Bone marrow (tissue), 2 donors: ENCODE measurements around the gene CTNNBL1.
"Not testable (repeated sequence)": the region's sequence is repeated elsewhere in the genome, so short reads cannot be mapped to it uniquely, and the experiment has no call there.

Experiments used
- DNase-seq, 2 donors: peaks; one replicate each; lab custom pipeline; 2025; lab: John Stamatoyannopoulos, UW

CTNNBL1 gene

DNA sequence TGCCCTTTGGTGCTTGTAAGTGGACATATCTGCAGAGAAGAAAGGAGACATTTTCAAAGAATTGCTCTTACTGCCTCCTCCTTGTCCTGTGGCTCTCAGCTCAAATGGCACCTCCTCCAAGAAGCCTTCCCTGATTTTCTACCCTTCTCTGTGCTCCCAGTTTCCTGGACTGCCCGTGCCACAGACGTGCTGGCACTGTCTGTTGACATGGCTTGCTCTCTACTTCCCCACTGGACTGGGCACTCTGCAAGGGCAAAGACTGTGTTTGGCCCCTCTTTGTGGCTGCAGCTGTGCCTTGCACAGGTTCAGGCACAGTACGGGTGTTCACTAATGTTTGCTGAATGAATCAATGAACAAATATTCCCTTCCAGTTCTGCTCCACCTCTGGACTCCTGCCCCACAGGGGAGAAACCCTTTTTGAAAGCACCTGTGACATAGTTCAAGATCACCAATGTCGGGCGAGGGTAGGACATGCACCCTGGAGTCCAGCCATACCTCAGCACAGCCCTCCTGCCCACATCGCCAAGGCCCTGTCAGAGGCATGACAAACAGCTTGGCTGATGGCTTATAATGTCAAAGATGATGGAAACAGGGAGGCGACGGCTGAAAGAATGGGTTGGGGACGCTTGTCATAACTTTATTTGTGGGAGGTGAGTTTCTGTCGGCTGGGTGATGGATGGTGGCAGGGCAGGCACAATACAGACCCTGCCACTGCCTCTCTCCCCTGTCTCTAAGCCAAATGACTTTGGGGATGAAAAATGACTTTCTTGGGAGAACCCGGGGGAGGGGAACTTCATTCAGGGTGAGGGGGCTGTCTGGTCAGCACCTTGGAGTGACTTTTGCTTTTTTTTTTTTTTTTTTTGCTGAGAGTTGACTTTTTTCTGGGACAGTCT is 15.6 kb upstream of the CTNNBL1 start:
- no peak for DNase-seq

DNA sequence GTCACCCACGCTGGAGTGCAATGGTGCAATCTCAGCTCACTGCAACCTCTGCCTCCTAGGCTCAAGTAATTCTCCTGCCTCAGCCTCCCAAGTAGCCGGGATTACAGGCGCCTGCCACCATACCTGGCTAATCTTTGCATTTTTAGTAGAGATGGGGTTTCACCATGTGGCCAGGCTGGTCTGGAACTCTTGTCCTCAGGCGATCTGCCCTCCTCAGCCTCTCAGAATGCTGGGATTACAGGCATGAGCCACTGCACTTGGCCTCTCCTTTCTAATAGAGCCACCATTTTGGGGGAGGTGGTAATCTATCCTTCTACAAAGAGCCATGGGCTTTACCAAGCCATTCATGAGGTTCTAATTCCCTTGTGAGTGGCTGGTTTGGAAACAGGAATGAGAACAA is 14.1 kb upstream of the CTNNBL1 start:
- not testable (repeated sequence) for DNase-seq

DNA sequence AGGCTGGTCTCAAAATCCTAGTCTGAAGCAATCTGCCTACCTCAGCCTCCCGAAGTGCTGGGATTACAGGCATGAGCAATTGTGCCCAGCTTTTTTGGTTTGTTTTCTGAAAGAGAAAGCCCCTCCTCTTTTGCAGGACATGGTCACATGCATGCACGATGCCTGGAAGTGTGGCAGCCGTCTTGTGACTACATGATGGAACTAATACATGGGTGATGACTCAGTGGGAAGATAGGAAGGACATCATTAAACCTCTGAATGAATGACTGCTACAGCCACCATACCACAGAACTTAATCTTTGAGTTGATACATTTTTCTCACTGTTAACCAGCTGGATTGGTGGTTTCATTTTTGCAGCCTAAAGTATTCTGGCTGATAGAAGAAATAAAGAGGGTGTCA is 13.4 kb upstream of the CTNNBL1 start:
- DNase-seq: no peak

DNA sequence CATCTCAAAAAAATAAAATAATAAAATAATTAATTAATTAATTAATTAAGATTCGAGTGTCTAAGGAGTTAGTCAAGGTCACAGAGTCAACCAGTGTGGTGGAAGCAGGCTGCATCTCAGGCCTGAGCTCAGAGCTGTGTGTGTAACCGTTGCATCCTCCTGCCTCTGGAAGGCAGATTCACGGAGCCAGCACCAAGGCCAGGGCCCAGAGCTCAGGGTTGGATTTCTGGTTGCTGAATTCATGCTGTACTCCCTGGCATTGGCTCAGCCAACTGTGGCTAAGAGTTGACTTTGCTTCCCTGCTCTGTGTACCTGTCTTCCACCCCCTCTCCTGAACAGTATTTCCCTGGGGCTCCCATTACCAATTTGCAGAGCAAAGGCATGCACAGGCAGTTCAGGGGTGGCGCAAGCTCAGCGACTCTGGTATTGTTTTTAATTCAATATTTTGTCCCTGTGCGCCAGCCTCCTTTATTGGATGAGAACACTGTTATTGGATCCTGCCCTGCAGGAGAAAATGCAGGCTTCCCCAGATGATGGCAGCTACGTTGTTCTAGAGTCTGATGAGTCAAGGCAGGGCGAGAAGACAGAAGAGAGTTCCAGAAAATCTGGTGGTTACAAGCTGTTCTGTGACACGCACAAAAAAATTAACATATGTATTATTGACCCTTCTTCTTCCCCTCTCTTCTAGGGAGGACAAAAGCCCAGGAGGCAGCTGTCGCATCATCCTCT is 12.3 kb upstream of the CTNNBL1 start:
- DNase-seq: no peak

DNA sequence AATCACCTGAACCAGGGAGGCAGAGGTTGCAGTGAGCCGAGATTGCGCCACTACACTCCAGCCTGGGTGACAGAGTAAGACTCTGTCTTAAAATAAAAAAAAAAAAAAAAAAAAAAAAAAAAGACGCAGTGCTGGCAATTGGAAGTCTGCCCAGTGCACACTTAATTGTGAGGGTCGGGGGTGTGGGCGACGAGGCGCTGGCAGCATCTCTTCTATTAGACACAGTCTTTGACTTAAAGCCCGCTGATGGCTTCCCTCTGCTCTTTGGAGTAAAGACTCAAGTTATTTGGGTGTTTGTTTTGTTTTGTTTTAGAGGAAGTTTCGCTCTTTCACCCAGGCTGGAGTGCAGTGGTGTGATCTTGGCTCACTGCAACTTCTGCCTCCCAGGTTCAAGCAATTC is 10.7 kb upstream of the CTNNBL1 start:
- DNase-seq: not testable (repeated sequence)

DNA sequence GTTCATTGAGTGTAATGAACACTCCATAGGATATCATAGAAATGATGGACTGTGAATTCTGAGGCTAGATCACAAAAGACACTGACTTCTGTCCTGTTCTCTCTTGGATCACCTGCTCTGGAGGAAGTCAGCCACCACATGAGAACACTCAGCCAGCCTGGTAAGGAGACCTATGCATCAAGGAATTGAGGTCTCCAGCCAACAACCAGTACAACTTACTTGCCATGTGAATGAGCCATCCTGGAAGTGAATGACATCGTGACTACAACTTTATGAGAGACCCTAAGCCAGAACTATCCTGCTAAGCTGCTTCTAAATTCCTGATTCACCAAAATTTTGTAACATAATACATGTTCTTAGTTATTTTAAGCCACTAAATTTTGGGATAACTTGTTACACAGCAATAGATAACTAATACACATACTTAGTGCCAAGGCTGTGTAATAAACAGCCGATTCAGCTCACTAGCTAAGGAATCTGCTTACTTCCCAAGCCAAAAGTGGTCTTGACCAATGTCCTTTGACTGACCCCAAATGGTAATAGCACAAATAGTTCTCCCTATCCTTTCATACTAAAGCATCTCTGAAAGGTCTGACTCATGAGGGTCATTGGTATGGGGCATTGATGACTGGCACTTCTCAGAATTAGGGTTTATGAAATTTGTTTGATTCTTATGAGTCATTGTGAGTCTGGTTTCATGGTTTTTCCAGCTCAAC is 6.9 kb upstream of the CTNNBL1 start:
- DNase-seq: no peak

DNA sequence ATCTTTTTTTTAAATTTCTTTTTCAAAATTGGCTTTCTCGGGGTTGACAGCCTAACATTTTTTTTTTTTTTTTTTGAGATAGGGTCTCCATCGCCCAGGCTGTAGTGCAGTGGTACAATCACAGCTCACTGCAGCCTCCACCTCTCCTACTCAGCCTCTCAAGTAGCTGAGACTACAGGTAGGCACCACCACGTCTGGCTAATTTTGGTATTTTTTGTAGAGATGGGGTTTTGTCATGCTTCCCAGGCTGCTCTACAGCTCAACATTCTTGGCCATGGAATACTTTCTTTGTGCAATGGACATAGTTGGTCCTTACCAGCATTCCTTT is 6.4 kb upstream of the CTNNBL1 start:
- no peak for DNase-seq

DNA sequence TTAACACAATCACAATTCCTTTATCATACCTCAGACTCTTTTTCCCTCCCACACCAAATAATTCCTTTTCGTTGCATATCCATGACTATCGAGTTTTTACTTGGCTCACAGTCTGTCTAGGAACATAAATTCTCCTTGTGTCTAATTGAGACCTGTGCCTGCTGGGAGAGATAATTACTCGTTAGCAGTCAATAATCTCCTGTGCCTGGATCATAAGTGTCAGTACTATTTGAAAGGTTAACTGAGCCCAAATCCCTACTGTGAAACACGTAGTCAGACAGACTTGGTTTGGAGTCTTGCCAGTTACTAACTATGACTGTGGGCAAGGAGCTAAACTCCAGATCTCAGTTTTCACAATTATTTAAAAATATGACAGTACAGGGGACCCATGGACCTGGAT is 5.7 kb upstream of the CTNNBL1 start:
- no peak for DNase-seq

DNA sequence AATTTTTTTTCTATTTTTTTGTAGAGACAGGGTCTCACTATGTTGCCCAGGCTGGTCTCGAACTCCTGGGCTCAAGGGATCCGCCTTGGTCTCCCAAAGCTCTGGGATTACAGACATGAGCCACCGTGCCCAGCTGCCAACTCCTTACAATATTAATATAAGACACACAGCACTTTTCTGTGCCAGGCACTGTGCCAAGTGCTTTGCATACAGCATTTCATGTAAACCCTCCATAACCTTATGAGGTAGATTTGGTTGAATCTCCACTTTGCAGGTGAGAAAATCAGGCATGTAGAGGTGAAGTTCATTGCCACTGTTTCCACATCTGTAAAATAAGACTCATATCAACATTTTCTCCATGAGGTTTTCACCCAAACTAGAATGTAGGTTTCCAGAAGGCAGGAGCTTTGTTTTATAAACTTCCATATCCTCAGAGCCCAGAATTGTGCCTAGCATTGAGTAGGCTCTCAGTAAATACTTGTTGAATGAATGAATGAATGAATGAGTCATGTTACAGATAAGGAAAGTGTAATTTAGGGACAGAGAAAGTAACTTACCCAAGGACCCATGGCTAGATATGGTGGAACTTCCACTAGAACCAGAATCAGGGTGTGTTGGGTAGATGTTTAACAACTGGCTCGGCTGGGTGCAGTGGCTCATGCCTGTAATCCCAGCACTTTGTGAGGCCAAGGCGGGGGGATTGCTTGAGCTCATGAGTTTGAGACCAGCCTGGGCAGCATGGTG is 3.0 kb upstream of the CTNNBL1 start:
- no peak for DNase-seq

DNA sequence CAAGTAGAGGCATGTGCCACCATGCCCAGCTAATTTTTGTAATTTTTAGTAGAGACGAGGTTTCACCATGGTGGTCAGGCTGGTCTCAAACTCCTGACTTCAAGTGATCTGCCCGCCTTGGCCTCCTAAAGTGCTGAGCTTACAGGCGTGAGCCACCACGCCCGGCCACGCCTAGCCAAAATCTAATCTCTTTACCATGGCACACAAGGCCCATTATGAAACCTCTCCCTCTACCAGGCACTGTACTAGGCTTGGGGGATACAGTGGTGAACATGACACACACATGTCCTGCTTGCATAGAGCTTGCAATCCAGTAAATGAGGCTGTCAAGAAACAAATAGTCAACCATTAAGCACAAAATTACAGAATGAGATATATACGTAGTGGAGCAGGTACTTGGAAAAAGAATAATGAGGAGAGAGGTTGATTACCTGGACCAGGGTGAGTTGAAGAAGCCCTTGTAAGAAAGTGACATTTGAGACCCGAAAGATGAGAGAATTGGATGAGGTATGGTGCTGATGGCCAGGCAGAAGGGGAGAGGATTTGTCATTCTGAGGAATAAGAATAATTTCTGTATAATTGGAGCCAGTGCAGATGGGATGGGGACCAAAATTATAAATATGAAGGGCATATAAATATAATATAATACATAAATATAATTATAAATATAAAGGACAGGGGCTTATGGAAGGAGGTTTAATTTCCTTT is 1.2 kb upstream of the CTNNBL1 start:
- no peak for DNase-seq

DNA sequence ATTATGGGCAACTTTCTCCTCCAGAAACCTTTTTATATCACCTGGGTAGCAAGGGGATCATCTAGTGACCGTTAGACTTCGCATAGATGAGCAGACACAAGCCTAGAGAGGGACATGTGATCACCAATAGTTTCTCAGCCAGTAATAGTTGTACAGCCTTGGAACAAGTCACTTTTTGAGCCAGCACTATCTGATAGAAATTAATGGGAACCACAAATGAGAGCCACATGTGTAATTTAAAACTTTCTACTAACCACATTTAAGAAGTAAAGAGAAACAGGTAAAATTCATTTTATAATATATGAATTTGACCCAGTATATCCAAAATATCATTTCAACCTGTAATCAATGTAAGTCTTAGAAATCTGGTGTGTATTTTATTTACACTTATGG is 592 bp upstream of the CTNNBL1 start:
- no peak for DNase-seq

DNA sequence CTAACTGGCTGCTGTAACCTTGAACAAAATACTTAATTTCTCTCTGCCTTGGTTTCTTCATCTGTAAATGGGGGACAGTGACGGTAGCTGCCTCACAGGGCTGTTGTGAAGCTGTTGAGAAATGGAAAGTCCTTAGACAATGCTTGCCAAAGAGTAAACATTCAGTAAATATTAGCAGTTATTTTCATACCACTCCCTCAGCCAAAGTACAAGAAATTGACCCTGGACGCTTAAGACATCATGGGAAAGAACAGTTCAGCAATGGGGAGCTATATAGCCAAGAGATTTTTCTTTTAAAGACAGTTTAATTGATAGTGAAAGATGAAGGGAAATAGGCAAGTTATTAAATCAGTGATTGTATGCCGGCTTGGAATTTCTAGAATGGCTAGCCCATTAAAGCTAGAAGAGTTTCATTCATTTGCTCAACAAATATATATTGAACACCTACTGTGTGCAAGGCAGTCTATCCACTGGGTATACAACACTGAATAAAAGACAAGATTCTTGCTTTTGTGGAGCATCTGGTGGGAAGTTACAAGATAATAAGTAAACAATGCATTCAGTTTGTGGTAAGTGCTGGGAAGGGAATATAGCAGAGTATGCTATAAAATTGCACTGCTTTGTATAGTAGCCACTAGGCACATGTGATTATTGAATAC is 2.0 kb downstream of the CTNNBL1 start:
- DNase-seq: no peak

DNA sequence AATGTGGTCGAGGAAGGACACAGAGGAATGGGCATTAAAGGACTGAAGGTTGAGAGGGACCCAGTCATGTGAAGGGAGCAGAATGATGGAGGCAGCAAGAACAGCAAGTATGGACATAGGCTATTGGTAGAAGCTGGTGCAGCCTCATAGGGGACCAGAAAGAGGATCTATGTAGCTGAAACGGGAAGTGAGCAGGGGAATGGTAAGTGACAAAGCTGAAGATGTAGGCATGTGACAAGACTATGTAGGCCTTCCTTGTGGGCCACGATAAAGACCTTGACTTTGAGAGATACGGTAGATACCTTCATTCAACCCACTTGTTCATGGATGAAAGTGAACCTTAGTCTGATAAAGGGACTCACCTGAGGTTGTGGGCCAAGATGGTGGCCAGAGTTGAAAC is 3.5 kb downstream of the CTNNBL1 start:
- DNase-seq: no peak

DNA sequence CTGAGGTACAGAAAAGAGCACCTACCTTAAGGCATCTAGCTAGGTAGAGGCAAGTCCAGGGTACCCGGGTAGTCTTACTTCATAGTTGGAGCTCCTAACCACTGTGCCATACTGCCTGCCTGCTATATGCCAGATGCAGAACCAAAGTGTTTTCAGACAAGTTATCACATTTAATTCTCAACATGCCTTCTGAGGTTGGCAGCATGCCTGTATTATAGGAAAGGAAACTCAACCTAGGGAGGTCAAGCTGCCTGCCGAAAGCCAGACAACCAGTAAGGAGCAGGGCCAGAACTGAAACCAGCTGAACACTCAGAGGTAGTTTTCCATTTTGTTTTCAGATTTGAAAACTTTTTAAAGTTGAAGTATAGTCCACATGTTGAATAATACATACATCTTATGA is 5.4 kb downstream of the CTNNBL1 start:
- no peak for DNase-seq

DNA sequence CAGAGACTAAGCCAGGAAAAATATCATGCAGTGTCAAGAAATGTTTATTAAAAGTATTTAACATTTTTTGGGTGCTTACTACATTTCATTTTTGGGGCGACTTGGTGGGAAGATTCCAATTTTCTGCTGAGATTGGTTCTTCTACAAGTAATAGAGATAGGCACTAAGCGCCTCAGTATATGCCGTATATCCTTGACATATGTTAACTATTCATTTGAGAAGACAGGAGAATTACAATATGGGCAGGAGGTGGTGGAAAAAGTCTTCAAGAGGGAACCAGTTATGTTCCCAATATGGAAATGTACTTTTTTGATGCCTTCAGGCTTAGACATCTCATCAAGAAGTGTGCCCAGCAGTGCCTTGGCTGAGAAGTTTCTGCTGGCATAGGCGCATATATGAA is 6.5 kb downstream of the CTNNBL1 start:
- no peak for DNase-seq

DNA sequence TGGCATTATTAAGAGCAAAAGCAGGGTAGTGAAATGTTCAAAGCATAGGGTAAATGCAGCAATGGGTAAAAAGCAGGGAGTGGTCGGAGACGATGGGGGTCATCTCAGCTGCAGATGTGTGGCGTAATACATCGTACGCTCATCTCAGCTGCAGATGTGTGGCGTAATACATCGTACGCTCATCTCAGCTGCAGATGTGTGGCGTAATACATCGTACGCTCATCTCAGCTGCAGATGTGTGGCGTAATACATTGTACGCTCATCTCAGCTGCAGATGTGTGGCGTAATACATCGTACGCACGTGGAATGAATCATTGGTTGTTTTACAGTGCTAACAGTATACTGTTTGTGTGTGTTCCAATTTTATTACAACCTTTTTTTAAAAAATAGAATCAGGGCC is 7.8 kb downstream of the CTNNBL1 start:
- peak in 1 of 2 donors; percentile 5 for DNase-seq

DNA sequence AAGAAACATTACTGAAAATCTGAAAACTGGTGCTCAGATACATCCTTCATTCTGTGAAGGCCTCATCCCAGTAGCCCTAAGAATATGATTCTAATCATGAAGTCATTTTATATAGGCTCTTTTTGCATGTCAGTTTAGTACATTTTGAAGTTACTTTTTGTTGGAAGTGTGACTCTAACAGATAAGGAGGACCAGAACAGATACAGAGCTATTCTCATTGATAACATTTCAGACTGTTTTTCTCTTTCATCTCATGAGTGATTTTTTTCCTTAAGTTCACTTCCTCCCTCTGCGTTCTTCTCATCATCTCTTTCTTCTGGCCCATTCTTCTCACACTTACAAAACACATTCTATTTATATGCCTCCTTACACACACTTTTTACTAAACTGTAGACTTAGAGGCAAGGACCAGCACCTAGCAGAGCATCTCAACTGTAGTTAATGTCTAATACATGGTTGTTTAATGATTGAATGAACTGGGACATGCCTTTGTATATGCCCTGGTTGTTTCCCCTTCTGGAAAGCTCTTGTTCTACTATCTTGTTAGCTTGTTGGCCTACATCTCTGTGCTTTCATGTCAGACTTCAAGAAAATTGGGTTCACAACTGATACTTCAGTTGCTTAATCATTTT is 8.7 kb downstream of the CTNNBL1 start:
- no peak for DNase-seq

DNA sequence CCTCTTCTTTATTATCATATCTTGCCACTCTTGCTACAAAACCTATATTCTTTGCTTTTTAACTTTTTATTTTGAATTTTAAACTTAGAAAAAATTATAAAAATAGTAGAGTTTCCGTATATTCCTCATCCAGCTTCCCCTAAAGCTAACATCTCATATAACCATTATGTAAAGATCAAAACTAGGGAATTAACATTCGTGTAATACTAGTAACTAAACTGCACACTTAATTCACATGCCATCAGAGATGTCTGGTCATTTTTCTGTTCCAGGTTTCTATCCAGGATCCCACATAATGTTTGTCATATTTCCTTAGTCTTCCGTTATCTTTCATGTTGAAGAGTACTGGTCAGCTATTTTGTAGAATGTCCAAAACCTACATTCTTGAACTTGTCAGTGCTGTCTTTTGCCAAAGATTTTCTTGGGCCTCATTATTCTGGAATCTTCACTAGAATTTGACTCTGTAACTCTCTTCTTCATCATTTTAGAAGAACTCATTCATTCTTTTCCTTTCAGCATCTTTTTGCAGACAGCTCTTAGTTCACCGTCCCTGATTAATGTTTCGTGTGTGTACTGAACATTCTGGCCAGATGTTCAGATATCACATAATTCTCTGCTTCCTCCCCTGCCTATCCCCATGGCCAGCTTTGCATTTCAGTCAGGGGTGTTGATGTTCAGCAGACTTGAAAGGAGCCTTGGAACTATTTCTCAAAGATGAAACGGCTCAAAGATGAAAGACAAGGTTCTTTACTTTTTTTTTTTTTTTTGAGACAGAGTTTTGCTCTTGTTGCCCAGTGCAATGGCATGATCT is 9.4 kb downstream of the CTNNBL1 start:
- DNase-seq: no peak

DNA sequence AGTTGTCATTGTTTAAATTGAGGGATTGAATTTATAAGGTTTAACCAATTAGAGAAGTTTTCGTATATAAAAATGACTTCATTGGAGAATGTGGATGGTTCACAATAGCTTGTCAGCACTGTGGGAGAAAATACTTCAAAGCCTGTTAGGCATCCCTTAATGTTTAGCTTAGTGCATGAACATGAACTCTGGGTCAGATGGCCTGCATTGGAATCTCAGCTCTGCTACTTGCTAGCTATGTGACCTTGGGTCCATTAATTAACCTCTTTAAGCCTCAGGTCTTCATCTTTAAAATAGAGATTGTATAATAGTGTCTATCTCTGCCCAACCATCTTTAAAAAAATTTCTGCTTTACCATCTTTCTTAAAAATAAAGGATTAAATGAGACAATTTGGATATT is 11.1 kb downstream of the CTNNBL1 start:
- no peak for DNase-seq

DNA sequence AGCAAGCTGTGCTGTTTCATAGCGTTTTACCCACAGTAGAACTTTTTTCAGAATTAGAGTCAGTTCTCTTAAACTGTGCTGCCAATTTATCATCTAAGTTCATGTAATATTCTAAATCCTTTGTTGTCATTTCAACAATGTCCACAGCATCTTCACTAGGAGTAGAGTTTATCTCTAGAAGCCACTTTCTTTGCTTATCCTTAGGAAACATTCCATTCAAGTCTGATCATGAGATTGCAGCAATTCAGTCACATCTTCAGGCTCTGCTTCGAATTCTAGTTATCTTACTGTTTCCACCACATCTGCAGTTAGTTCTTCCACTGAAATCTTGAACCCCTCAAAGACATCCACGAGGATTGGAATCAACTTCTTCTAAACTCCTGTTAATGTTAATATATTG is 12.5 kb downstream of the CTNNBL1 start:
- no peak for DNase-seq
